HepG2 (cell line): ENCODE measurements around the gene BICDL2. TPM values are rescaled to one million over a fixed set of nuclear protein-coding genes. Genes with fewer than 3 reads are reported as not detected.

Source experiments
- BRCA1 ChIP-seq: sonication (generic); formaldehyde crosslinking; IDR thresholded peaks from 2 replicates; pipeline ENCODE4 v1.4.0; 2020; ENCODE audit warnings: missing genetic modification reagents
- FOXJ3 ChIP-seq: sonication (generic); formaldehyde crosslinking; IDR thresholded peaks from 2 replicates; pipeline ENCODE4 v1.4.0; 2020; ENCODE audit warnings: missing genetic modification reagents, mild to moderate bottlenecking, borderline replicate concordance
- IKZF5 ChIP-seq: IDR thresholded peaks from 2 replicates; pipeline ENCODE4 v1.6.1; 2018; ENCODE audit warnings: missing genetic modification reagents, mild to moderate bottlenecking, missing compliant biosample characterization
- SALL1 ChIP-seq: sonication (generic); formaldehyde crosslinking; IDR thresholded peaks from 2 replicates; pipeline ENCODE4 v1.8.0; 2022; ENCODE audit warnings: mild to moderate bottlenecking, missing genetic modification reagents
- TARDBP ChIP-seq: sonication (generic); formaldehyde crosslinking; IDR thresholded peaks from 2 replicates; pipeline ENCODE4 v1.8.0; 2022; ENCODE audit warnings: mild to moderate bottlenecking, missing genetic modification reagents
- ZMAT3 ChIP-seq: sonication (generic); formaldehyde crosslinking; conservative IDR thresholded peaks from 2 replicates; pipeline ENCODE4 v1.7.0; 2021; ENCODE audit warnings: missing genetic modification reagents
- ZMYM3 ChIP-seq: sonication (generic); formaldehyde crosslinking; IDR thresholded peaks from 2 replicates; pipeline ENCODE4 v1.5.1; 2020; ENCODE audit warnings: mild to moderate bottlenecking, missing genetic modification reagents
- ZNF230 ChIP-seq: sonication (generic); formaldehyde crosslinking; IDR thresholded peaks from 2 replicates; pipeline ENCODE4 v1.4.0; 2020; ENCODE audit warnings: mild to moderate bottlenecking, missing genetic modification reagents
- ZNF331 ChIP-seq: sonication (generic); formaldehyde crosslinking; IDR thresholded peaks from 2 replicates; pipeline ENCODE4 v1.4.0; 2020; ENCODE audit warnings: missing genetic modification reagents
- ZNF383 ChIP-seq: sonication (generic); formaldehyde crosslinking; IDR thresholded peaks from 2 replicates; pipeline ENCODE4 v1.4.0; 2020; ENCODE audit warnings: missing genetic modification reagents, mild to moderate bottlenecking, borderline replicate concordance
- polyA plus RNA-seq, 8 experiments: library from polyadenylated mRNA; depleted of rRNA in 3 of 8; stranded (reverse) in 7 of 8; unstranded in 1 of 8; fragments of >200 nt; fragmentation: Illumina TruSeq in 4 of 8; extraction: Trizol in 4 of 8; gene quantifications; 2 replicates each; pipeline versions ENCODE4 v1.2.1 to v1.2.3, GENCODE V29; 2011 to 2016; ENCODE audit warnings: low read depth in 4 of 8, missing spikeins in 1 of 8, mixed read lengths in 1 of 8; ENCODE audit not compliant: insufficient read depth in 1 of 8
- total RNA-seq, 5 experiments: library from RNA; depleted of rRNA; stranded (reverse); fragments of >200 nt; fragmentation: Illumina TruSeq; extraction: Trizol; gene quantifications; 2 replicates each; pipeline ENCODE4 v1.2.3, GENCODE V29; 2016; ENCODE audit warnings: low read depth in 1 of 5
- TF ChIP-seq, protein P1 (sequence below): sonication (generic); formaldehyde crosslinking; IDR thresholded peaks from 2 replicates; pipeline ENCODE4 v1.8.1; 2022; ENCODE audit warnings: mild to moderate bottlenecking, missing genetic modification reagents
- TF ChIP-seq, protein P2 (sequence below): sonication (generic); formaldehyde crosslinking; IDR thresholded peaks from 2 replicates; pipeline ENCODE4 v1.4.0; 2020; ENCODE audit warnings: missing genetic modification reagents
- TF ChIP-seq, protein P3 (sequence below): sonication (generic); formaldehyde crosslinking; IDR thresholded peaks from 2 replicates; pipeline ENCODE4 v1.8.0; 2022; ENCODE audit warnings: missing genetic modification reagents, mild to moderate bottlenecking, inconsistent platforms, borderline replicate concordance
- TF ChIP-seq, protein P4 (sequence below): sonication (generic); formaldehyde crosslinking; conservative IDR thresholded peaks from 2 replicates; pipeline ENCODE4 v1.5.0; 2020; ENCODE audit warnings: missing genetic modification reagents
- TF ChIP-seq, protein P5 (sequence below): sonication (generic); formaldehyde crosslinking; IDR thresholded peaks from 2 replicates; pipeline ENCODE4 v1.4.0; 2020; ENCODE audit warnings: mild to moderate bottlenecking, missing genetic modification reagents
- TF ChIP-seq, protein P6 (sequence below): sonication (generic); formaldehyde crosslinking; IDR thresholded peaks from 2 replicates; pipeline ENCODE4 v1.4.0; 2020; ENCODE audit warnings: missing genetic modification reagents, borderline replicate concordance

The BICDL2 gene
- total and polyA plus RNA-seq, 2 of the 13 experiments (the other 11 are each of a cell fraction or from before 2014, with no cell fraction given): 0.12 TPM; not detected in 1

- TF ChIP-seq ZMYM3 (CRISPR knock-in tag) (no peak; the same call in 1 of the 2 replicates), TARDBP (CRISPR knock-in tag) (peak; percentile 97), ZNF331 (CRISPR knock-in tag) (peak; percentile 79), FOXJ3 (CRISPR knock-in tag) (no peak), ZNF383 (CRISPR knock-in tag) (no peak), IKZF5 (peak; percentile 77; the same call in 1 of the 2 replicates), ZMAT3 (CRISPR knock-in tag) (peak; percentile 74), ZNF230 (peak; percentile 87; the same call in 1 of the 2 replicates), SALL1 (peak; percentile 80), BRCA1 (CRISPR knock-in tag) (no peak)
- TF ChIP-seq, protein P1, sequence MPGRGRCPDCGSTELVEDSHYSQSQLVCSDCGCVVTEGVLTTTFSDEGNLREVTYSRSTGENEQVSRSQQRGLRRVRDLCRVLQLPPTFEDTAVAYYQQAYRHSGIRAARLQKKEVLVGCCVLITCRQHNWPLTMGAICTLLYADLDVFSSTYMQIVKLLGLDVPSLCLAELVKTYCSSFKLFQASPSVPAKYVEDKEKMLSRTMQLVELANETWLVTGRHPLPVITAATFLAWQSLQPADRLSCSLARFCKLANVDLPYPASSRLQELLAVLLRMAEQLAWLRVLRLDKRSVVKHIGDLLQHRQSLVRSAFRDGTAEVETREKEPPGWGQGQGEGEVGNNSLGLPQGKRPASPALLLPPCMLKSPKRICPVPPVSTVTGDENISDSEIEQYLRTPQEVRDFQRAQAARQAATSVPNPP (CRISPR knock-in tag): peak; percentile 64
- TF ChIP-seq, protein P2, sequence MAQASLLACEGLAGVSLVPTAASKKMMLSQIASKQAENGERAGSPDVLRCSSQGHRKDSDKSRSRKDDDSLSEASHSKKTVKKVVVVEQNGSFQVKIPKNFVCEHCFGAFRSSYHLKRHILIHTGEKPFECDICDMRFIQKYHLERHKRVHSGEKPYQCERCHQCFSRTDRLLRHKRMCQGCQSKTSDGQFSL (CRISPR knock-in tag): no peak; the same call in 1 of the 2 replicates
- TF ChIP-seq, protein P3, sequence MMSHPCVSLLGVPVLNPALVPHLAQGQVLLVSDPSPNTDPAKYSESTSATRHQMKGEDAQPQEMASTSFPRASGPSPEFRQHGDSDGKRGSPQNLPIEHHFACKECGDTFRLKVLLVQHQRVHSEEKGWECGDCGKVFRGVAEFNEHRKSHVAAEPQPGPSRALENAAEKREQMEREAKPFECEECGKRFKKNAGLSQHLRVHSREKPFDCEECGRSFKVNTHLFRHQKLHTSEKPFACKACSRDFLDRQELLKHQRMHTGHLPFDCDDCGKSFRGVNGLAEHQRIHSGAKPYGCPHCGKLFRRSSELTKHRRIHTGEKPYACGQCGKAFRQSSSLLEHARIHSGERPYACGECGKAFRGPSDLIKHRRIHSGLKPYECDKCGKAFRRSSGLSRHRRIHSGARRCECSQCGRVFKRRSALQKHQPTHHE (CRISPR knock-in tag): peak; percentile 33; the same call in 1 of the 2 replicates
- TF ChIP-seq, protein P4, sequence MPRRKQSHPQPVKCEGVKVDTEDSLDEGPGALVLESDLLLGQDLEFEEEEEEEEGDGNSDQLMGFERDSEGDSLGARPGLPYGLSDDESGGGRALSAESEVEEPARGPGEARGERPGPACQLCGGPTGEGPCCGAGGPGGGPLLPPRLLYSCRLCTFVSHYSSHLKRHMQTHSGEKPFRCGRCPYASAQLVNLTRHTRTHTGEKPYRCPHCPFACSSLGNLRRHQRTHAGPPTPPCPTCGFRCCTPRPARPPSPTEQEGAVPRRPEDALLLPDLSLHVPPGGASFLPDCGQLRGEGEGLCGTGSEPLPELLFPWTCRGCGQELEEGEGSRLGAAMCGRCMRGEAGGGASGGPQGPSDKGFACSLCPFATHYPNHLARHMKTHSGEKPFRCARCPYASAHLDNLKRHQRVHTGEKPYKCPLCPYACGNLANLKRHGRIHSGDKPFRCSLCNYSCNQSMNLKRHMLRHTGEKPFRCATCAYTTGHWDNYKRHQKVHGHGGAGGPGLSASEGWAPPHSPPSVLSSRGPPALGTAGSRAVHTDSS: no peak
- TF ChIP-seq, protein P5, sequence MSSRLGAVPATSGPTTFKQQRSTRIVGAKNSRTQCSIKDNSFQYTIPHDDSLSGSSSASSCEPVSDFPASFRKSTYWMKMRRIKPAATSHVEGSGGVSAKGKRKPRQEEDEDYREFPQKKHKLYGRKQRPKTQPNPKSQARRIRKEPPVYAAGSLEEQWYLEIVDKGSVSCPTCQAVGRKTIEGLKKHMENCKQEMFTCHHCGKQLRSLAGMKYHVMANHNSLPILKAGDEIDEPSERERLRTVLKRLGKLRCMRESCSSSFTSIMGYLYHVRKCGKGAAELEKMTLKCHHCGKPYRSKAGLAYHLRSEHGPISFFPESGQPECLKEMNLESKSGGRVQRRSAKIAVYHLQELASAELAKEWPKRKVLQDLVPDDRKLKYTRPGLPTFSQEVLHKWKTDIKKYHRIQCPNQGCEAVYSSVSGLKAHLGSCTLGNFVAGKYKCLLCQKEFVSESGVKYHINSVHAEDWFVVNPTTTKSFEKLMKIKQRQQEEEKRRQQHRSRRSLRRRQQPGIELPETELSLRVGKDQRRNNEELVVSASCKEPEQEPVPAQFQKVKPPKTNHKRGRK (CRISPR knock-in tag): no peak
- TF ChIP-seq, protein P6, sequence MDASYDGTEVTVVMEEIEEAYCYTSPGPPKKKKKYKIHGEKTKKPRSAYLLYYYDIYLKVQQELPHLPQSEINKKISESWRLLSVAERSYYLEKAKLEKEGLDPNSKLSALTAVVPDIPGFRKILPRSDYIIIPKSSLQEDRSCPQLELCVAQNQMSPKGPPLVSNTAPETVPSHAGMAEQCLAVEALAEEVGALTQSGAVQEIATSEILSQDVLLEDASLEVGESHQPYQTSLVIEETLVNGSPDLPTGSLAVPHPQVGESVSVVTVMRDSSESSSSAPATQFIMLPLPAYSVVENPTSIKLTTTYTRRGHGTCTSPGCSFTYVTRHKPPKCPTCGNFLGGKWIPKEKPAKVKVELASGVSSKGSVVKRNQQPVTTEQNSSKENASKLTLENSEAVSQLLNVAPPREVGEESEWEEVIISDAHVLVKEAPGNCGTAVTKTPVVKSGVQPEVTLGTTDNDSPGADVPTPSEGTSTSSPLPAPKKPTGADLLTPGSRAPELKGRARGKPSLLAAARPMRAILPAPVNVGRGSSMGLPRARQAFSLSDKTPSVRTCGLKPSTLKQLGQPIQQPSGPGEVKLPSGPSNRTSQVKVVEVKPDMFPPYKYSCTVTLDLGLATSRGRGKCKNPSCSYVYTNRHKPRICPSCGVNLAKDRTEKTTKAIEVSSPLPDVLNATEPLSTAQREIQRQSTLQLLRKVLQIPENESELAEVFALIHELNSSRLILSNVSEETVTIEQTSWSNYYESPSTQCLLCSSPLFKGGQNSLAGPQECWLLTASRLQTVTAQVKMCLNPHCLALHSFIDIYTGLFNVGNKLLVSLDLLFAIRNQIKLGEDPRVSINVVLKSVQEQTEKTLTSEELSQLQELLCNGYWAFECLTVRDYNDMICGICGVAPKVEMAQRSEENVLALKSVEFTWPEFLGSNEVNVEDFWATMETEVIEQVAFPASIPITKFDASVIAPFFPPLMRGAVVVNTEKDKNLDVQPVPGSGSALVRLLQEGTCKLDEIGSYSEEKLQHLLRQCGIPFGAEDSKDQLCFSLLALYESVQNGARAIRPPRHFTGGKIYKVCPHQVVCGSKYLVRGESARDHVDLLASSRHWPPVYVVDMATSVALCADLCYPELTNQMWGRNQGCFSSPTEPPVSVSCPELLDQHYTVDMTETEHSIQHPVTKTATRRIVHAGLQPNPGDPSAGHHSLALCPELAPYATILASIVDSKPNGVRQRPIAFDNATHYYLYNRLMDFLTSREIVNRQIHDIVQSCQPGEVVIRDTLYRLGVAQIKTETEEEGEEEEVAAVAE (CRISPR knock-in tag): peak; percentile 80; the same call in 1 of the 2 replicates
These were observed 12.9 kb downstream of the BICDL2 start, which contains the start of the genes HCFC1R1 and THOC6 (continued) for GRCh38 chr16:3023669-3024478.
